ENCODE measurements around the gene TRAF2. TPM values are rescaled to one million over a fixed set of nuclear protein-coding genes. Genes with fewer than 3 reads are reported as not detected.
A peak's percentile ranks its signal among the peaks of the same experiment; 100 is the strongest.

TRAF2 gene
- total RNA-seq, 1 experiment from 2014 or later, result 11.5 TPM

- Histone ChIP-seq H3K4me1 (ENCODE audit: insufficient read depth, low read length) (no peaks in the 10 kb centered on the region), H4K20me1 (ENCODE audit: low read length) (no peaks in the 10 kb centered on the region), H3K36me3 (ENCODE audit: low read depth, low read length) (no peaks in the 10 kb centered on the region), H3K9me3 (ENCODE audit: low read length) (no peaks in the 10 kb centered on the region), H3K9me2 (replicated peaks; ENCODE audit: low read length) (no peaks in the 10 kb centered on the region), H3K27me3 (ENCODE audit: low read length) (no peaks in the 10 kb centered on the region), H3K27ac (ENCODE audit: low read length) (no peak overlapping the region), H3K9ac (ENCODE audit: low read length) (no peak overlapping the region), H3F3A (ENCODE audit: low read length, unreplicated experiment) (no peaks in the 10 kb centered on the region), H2AFZ (ENCODE audit: low read length) (no peak overlapping the region), H3K4me2 (ENCODE audit: low read length) (no peak overlapping the region), H3K4me3 (ENCODE audit: low read length) (no peak overlapping the region), H3K79me2 (ENCODE audit: low read length) (no peaks in the 10 kb centered on the region)
- no peak for TF ChIP-seq EZH2phosphoT487 (IDR thresholded peaks at IDR 0.05; ENCODE audit: borderline replicate concordance, low read length)
- TF ChIP-seq EZH2 (IDR thresholded peaks at IDR 0.05; ENCODE audit: low read length, unreplicated experiment), result no peak
- TF ChIP-seq CTCF (conservative IDR thresholded peaks at IDR 0.05; ENCODE audit: low read depth, low read length), result no peak
- ATAC-seq (no peak), DNase-seq (no peak)
- no TSS peak for BruUV-seq (replicated peaks)
- intact Hi-C loops (cut with micrococcal nuclease), result no loop called here
- POLR2A ChIA-PET (ENCODE audit: unreplicated experiment), result no interaction called here
- CTCF ChIA-PET, result interaction anchor here (0.6 kb wide), 1 partner anchor 37 kb away, joined by 3 read pairs; no protein-coding TSS in a partner anchor
Observed at GRCh38 chr9:136973618-136974617, 87.6 kb downstream of the TRAF2 start.

DNA sequence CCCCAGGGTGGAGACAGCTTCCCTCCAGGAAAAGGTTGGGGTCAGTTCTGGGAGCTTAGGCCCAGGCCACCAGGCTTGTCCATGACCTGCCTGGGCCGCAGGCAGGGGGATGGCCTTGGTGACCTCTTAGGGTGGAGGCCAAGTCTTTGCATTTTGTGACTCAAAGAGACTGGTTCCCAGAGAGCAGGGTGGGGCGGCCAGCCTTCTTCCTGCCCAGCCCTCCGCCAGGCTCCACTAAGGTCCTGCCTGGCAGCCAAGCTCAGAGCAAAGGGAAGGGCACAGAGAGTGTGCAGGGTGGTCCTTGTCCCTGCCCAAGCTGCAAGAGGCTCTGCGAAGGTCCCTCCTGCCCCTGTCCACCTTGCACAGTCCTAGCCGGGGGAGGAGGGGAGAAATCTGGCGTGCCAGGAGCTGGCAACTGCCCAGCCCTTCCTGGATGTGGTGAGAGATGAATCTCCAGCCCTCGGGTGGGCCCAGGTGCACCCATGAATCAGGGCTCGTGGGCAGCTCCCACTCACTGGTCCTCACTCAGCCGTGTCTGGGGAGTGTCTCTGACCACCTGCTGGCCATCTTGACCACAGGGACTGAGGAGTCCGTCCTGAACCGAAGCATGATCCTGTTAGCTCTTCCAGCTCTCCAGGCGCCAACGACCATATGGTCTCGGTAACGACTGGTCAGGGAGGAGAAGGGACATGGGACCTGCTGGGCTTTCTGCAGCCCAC, 88.7 kb downstream of the TRAF2 start:
- DNase-seq (peak; percentile 5), ATAC-seq (peak; percentile 68)
- Histone ChIP-seq H3F3A (ENCODE audit: low read length, unreplicated experiment) (no peaks in the 10 kb centered on the region), H3K27ac (ENCODE audit: low read length) (no peak overlapping the region), H3K4me3 (ENCODE audit: low read length) (no peak overlapping the region), H3K79me2 (ENCODE audit: low read length) (no peaks in the 10 kb centered on the region), H3K9me3 (ENCODE audit: low read length) (no peaks in the 10 kb centered on the region), H3K36me3 (ENCODE audit: low read depth, low read length) (no peaks in the 10 kb centered on the region), H3K9me2 (replicated peaks; ENCODE audit: low read length) (no peaks in the 10 kb centered on the region), H3K9ac (ENCODE audit: low read length) (no peak overlapping the region), H4K20me1 (ENCODE audit: low read length) (no peaks in the 10 kb centered on the region), H2AFZ (ENCODE audit: low read length) (no peak overlapping the region), H3K4me1 (ENCODE audit: insufficient read depth, low read length) (no peaks in the 10 kb centered on the region), H3K4me2 (ENCODE audit: low read length) (no peak overlapping the region), H3K27me3 (ENCODE audit: low read length) (no peaks in the 10 kb centered on the region)
- no peak for TF ChIP-seq CTCF (conservative IDR thresholded peaks at IDR 0.05; ENCODE audit: low read depth, low read length)
- no peak for TF ChIP-seq EZH2phosphoT487 (IDR thresholded peaks at IDR 0.05; ENCODE audit: borderline replicate concordance, low read length)
- no peak for TF ChIP-seq EZH2 (IDR thresholded peaks at IDR 0.05; ENCODE audit: low read length, unreplicated experiment)
- CTCF ChIA-PET, result interaction anchor here (0.5 to 0.6 kb wide), 2 partner anchors 10 to 73 kb away, joined by 4 to 7 read pairs; no protein-coding TSS in a partner anchor
- no TSS peak for BruUV-seq (replicated peaks)
- intact Hi-C loops (cut with micrococcal nuclease), result no loop called here
- POLR2A ChIA-PET (ENCODE audit: unreplicated experiment), result no interaction called here

All from PC-3 (cell line).